Stomach (tissue), 4 donors: Measurements from ENCODE around the gene P3H3.

Source experiments
- POLR2AphosphoS5 ChIP-seq, 3 donors: sonication (generic); formaldehyde crosslinking; IDR thresholded peaks; one replicate each; pipeline ENCODE4 v1.6.1; 2016; ENCODE audit warnings: antibody characterized with exemption in 3 of 3
- TF ChIP-seq, protein P1 (sequence below), 7 experiments: fragments of 450-650 bp in 4 of 7; fragments of 200-600 bp in 3 of 7; sonication (generic) in 3 of 7; IDR thresholded peaks; one replicate each; pipeline ENCODE4 v1.5.1; 2016 to 2019; ENCODE audit warnings: antibody characterized with exemption in 7 of 7, control low read depth in 2 of 7, mild to moderate bottlenecking in 1 of 7

DNA sequence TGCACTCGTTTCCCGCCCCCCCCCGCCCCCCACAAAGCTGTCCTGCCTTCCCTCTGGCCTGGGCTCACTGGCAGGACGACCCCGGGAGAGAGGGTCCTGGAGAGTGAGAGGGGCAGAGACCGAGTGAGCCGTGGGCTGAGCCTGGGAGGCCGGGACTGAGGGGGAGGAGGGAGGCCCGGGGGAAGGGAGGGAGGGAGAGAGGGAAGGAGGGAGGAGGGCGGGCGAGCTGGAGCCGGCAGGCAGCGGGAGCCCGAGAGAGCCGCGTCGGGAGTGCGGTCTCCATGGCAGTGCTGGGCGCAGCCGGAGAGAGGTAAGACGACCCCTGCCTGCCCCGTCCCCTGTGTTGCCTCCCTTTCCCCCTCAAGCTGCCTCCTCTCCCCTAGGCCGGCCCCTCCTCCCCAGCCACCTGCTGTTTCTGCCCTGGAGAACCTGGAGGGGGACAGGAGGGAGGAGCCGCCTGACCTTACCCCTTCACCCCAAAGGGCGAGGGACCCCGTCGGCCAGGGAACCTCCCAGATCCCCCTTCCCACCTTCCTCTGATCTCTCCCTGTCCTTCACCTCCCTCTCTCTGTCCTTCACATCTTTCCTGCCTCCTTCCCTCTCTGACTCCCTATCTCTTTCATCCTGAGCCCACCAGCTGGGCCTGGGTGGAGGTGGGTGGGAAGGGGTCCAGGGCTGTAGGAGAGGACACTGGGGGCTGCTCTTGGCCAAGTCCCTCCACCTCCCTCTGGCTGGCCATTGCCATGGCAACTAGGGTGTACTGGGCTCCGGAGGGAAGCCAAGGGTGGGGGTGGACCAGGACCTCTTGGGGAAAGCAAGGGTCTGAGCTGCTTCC, 6.4 kb upstream of the P3H3 start, which contains the start of gene GPR162:
- no peak for TF ChIP-seq POLR2AphosphoS5 (IDR thresholded peaks at IDR 0.05)
- TF ChIP-seq, protein P1, sequence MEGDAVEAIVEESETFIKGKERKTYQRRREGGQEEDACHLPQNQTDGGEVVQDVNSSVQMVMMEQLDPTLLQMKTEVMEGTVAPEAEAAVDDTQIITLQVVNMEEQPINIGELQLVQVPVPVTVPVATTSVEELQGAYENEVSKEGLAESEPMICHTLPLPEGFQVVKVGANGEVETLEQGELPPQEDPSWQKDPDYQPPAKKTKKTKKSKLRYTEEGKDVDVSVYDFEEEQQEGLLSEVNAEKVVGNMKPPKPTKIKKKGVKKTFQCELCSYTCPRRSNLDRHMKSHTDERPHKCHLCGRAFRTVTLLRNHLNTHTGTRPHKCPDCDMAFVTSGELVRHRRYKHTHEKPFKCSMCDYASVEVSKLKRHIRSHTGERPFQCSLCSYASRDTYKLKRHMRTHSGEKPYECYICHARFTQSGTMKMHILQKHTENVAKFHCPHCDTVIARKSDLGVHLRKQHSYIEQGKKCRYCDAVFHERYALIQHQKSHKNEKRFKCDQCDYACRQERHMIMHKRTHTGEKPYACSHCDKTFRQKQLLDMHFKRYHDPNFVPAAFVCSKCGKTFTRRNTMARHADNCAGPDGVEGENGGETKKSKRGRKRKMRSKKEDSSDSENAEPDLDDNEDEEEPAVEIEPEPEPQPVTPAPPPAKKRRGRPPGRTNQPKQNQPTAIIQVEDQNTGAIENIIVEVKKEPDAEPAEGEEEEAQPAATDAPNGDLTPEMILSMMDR (IDR thresholded peaks at IDR 0.05), result no peak
